MCF 10A (cell line): Measurements from ENCODE around the gene MYO5A. TPM values are rescaled to one million over a fixed set of nuclear protein-coding genes. Genes with fewer than 3 reads are reported as not detected.

Source experiments
- BruUV-seq: library from RNA; stranded (reverse); fragments of 400-500 nt; replicated peaks from 2 replicates; lab custom pipeline; 2021; lab: Mats Ljungman, UMichigan
- CTCF ChIA-PET: fragments of 300-600 bp; sonication (Branson Sonifier 250); formaldehyde crosslinking; extraction: SDS; loops from one replicate; lab custom pipeline; 2021; ENCODE audit warnings: antibody characterized with exemption, inconsistent platforms; lab: Yijun Ruan, JAX
- POLR2A ChIA-PET: fragments of 300-600, 350-650 bp; sonication (Branson Sonifier 250); formaldehyde crosslinking; extraction: SDS; loops from one replicate; lab custom pipeline; 2020; ENCODE audit warnings: antibody characterized with exemption, inconsistent platforms; lab: Yijun Ruan, JAX
- DNase-seq: peaks from one replicate; pipeline ENCODE4 v3.0.0-alpha.2; 2018; ENCODE audit not compliant: unreplicated experiment
- H3K27ac Mint-ChIP-seq: one replicate; pipeline ENCODE4 v1.8.0; 2022; ENCODE audit warnings: mild to moderate bottlenecking, low read depth, mixed read lengths; ENCODE audit not compliant: unreplicated experiment
- H3K27me3 Mint-ChIP-seq: one replicate; pipeline ENCODE4 v1.8.0; 2022; ENCODE audit warnings: mixed read lengths; ENCODE audit not compliant: insufficient read depth, unreplicated experiment
- H3K36me3 Mint-ChIP-seq: one replicate; pipeline ENCODE4 v1.8.0; 2022; ENCODE audit warnings: mild to moderate bottlenecking, moderate library complexity, mixed read lengths; ENCODE audit not compliant: insufficient read depth, unreplicated experiment
- H3K4me1 Mint-ChIP-seq: one replicate; pipeline ENCODE4 v1.8.0; 2022; ENCODE audit warnings: mixed read lengths; ENCODE audit not compliant: insufficient read depth, unreplicated experiment
- H3K4me3 Mint-ChIP-seq: one replicate; pipeline ENCODE4 v1.8.0; 2022; ENCODE audit warnings: mild to moderate bottlenecking, moderate library complexity, mixed read lengths; ENCODE audit not compliant: unreplicated experiment
- H3K9me3 Mint-ChIP-seq: one replicate; pipeline ENCODE4 v1.8.0; 2022; ENCODE audit warnings: mixed read lengths; ENCODE audit not compliant: unreplicated experiment
- CTCF ChIP-seq: fragments of 200-600 bp; IDR thresholded peaks from one replicate; pipeline ENCODE4 v1.8.0; 2022; ENCODE audit warnings: antibody characterized with exemption, mild to moderate bottlenecking; ENCODE audit not compliant: unreplicated experiment
- intact Hi-C: fragments of 100-400 bp; cut with micrococcal nuclease; formaldehyde crosslinking; loops from 2 replicates; pipeline ENCODE4 v1.14.1; 2022
- total RNA-seq: library from RNA; stranded (reverse); gene quantifications from 2 replicates; pipeline ENCODE4 v1.2.3, GENCODE V29; 2022

The MYO5A gene
- total RNA-seq, 1 experiment from 2014 or later: 28.9 TPM

GRCh38 chr15:52370010-52370409, 158.7 kb downstream of the MYO5A start:
- Mint-ChIP-seq H3K27me3 (no peaks in the 10 kb centered on the region), H3K27ac (no peak overlapping the region), H3K4me3 (no peak overlapping the region), H3K36me3 (peaks cover 31% of the 10 kb centered on the region), H3K9me3 (no peaks in the 10 kb centered on the region), H3K4me1 (no peaks in the 10 kb centered on the region)
- no peak for DNase-seq
- BruUV-seq: no TSS peak
- CTCF ChIA-PET: no interaction called here
- intact Hi-C loops: no loop called here
- POLR2A ChIA-PET: no interaction called here
- no peak for TF ChIP-seq CTCF

- DNase-seq: no peak
- Mint-ChIP-seq H3K27me3 (no peaks in the 10 kb centered on the region), H3K4me1 (no peaks in the 10 kb centered on the region), H3K9me3 (no peaks in the 10 kb centered on the region), H3K36me3 (peaks cover 28% of the 10 kb centered on the region), H3K4me3 (no peak overlapping the region), H3K27ac (no peak overlapping the region)
- POLR2A ChIA-PET: interaction anchor here (0.6 to 1.2 kb wide), 2 partner anchors 61 to 310 kb away, joined by 3 read pairs; partner anchors contain the start of gene ATOSA
- intact Hi-C loops: no loop called here
- no peak for TF ChIP-seq CTCF
- BruUV-seq: no TSS peak
- CTCF ChIA-PET: no interaction called here
Observed at GRCh38 chr15:52369455-52369854, 159.2 kb downstream of the MYO5A start.

- CTCF ChIA-PET: no interaction called here
- peaks cover 28% of the 10 kb centered on the region for H3K36me3 Mint-ChIP-seq
- no peak for TF ChIP-seq CTCF
- H3K9me3 Mint-ChIP-seq: no peaks in the 10 kb centered on the region
- H3K4me3 Mint-ChIP-seq: no peak overlapping the region
- DNase-seq: no peak
- POLR2A ChIA-PET: interaction anchor here (0.6 to 1.2 kb wide), 2 partner anchors 61 to 310 kb away, joined by 3 read pairs; partner anchors contain the start of gene ATOSA
- no peaks in the 10 kb centered on the region for H3K4me1 Mint-ChIP-seq
- no peak overlapping the region for H3K27ac Mint-ChIP-seq
- H3K27me3 Mint-ChIP-seq: no peaks in the 10 kb centered on the region
- no TSS peak for BruUV-seq
- intact Hi-C loops: no loop called here
Observed at GRCh38 chr15:52369030-52369429, 159.7 kb downstream of the MYO5A start.

- no peak overlapping the region for H3K27ac Mint-ChIP-seq
- DNase-seq: no peak
- peaks cover 31% of the 10 kb centered on the region for H3K36me3 Mint-ChIP-seq
- intact Hi-C loops: no loop called here
- ChIA-PET CTCF (interaction anchor here (0.7 kb wide), 1 partner anchor 157 kb away, joined by 3 read pairs; no protein-coding TSS in a partner anchor), POLR2A (interaction anchor here (1.2 kb wide), 2 partner anchors 14 to 311 kb away, joined by 3 read pairs; partner anchors contain the start of gene ATOSA)
- no TSS peak for BruUV-seq
- H3K4me3 Mint-ChIP-seq: no peak overlapping the region
- no peaks in the 10 kb centered on the region for H3K9me3 Mint-ChIP-seq
- TF ChIP-seq CTCF: no peak
- no peaks in the 10 kb centered on the region for H3K27me3 Mint-ChIP-seq
- H3K4me1 Mint-ChIP-seq: no peaks in the 10 kb centered on the region
Observed at GRCh38 chr15:52368402-52368801, 160.3 kb downstream of the MYO5A start.
